PC-3 (cell line): Measurements from ENCODE around the gene UGGT2.
"Not testable (repeated sequence)": the region's sequence is repeated elsewhere in the genome, so short reads cannot be mapped to it uniquely, and the experiment has no call there.

ENCODE experiments used
- EZH2 ChIP-seq: fragments of 300-600 bp; sonication (generic); IDR thresholded peaks from one replicate; pipeline ENCODE4 v1.6.1; 2017; ENCODE audit warnings: antibody characterized with exemption, mild to moderate bottlenecking, low read length; ENCODE audit not compliant: unreplicated experiment
- EZH2phosphoT487 ChIP-seq: fragments of 300-600 bp; sonication (generic); IDR thresholded peaks from 2 replicates; pipeline ENCODE4 v1.6.1; 2018; ENCODE audit warnings: mild to moderate bottlenecking, antibody characterized with exemption, low read length, borderline replicate concordance
- TF ChIP-seq, protein P1 (sequence below): fragments of 300-600 bp; sonication (generic); conservative IDR thresholded peaks from 2 replicates; pipeline ENCODE4 v1.5.1; 2017; ENCODE audit warnings: antibody characterized with exemption, low read depth, mild to moderate bottlenecking, low read length

DNA sequence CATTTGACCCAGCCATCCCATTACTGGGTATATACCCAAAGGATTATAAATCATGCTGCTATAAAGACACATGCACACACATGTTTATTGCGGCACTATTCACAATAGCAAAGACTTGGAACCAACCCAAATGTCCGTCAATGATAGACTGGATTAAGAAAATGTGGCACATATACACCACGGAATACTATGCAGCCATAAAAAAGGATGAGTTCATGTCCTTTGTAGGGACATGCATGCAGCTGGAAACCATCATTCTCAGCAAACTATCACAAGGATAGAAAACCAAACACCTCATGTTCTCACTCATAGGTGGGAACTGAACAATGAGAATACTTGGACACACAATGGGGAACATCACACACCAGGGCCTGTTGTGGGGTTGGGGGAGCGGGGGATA lies 2.2 kb downstream of the UGGT2 start:
- TF ChIP-seq, protein P1, sequence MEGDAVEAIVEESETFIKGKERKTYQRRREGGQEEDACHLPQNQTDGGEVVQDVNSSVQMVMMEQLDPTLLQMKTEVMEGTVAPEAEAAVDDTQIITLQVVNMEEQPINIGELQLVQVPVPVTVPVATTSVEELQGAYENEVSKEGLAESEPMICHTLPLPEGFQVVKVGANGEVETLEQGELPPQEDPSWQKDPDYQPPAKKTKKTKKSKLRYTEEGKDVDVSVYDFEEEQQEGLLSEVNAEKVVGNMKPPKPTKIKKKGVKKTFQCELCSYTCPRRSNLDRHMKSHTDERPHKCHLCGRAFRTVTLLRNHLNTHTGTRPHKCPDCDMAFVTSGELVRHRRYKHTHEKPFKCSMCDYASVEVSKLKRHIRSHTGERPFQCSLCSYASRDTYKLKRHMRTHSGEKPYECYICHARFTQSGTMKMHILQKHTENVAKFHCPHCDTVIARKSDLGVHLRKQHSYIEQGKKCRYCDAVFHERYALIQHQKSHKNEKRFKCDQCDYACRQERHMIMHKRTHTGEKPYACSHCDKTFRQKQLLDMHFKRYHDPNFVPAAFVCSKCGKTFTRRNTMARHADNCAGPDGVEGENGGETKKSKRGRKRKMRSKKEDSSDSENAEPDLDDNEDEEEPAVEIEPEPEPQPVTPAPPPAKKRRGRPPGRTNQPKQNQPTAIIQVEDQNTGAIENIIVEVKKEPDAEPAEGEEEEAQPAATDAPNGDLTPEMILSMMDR = not testable (repeated sequence)
- not testable (repeated sequence) for TF ChIP-seq EZH2, EZH2phosphoT487
